ENCODE measurements around the gene LINGO1.
A peak's percentile ranks its signal among the peaks of the same experiment; 100 is the strongest.

The LINGO1 gene

GRCh38 chr15:77607894-77608261 lies 24.8 kb downstream of the LINGO1 start:
- Histone ChIP-seq H3K9me3 (ENCODE audit: control insufficient read depth, insufficient read depth, low read length) (no peaks in the 10 kb centered on the region), H3K27me3 (ENCODE audit: control insufficient read depth, insufficient read depth, low read length) (peaks cover 2% of the 10 kb centered on the region), H3K9ac (ENCODE audit: low read depth, low read length) (no peak overlapping the region), H3K36me3 (ENCODE audit: control insufficient read depth, insufficient read depth, low read length) (no peaks in the 10 kb centered on the region), H3K4me3 (ENCODE audit: low read depth, low read length) (no peak overlapping the region), H3K4me1 (ENCODE audit: control insufficient read depth, insufficient read depth, low read length) (peaks cover 21% of the 10 kb centered on the region)

- Histone ChIP-seq H3K4me3 (ENCODE audit: low read depth, low read length) (no peak overlapping the region), H3K36me3 (ENCODE audit: control insufficient read depth, insufficient read depth, low read length) (no peaks in the 10 kb centered on the region), H3K4me1 (ENCODE audit: control insufficient read depth, insufficient read depth, low read length) (peaks cover 21% of the 10 kb centered on the region), H3K9ac (ENCODE audit: low read depth, low read length) (no peak overlapping the region), H3K9me3 (ENCODE audit: control insufficient read depth, insufficient read depth, low read length) (no peaks in the 10 kb centered on the region), H3K27me3 (ENCODE audit: control insufficient read depth, insufficient read depth, low read length) (peaks cover 2% of the 10 kb centered on the region)
These were observed 25.4 kb downstream of the LINGO1 start for GRCh38 chr15:77607111-77607893.

- peaks cover 2% of the 10 kb centered on the region for H3K27me3 ChIP-seq (ENCODE audit: control insufficient read depth, insufficient read depth, low read length)
- no peak overlapping the region for H3K9ac ChIP-seq (ENCODE audit: low read depth, low read length)
- H3K4me1 ChIP-seq (ENCODE audit: control insufficient read depth, insufficient read depth, low read length), result peaks cover 15% of the 10 kb centered on the region
- no peak overlapping the region for H3K4me3 ChIP-seq (ENCODE audit: low read depth, low read length)
- no peaks in the 10 kb centered on the region for H3K9me3 ChIP-seq (ENCODE audit: control insufficient read depth, insufficient read depth, low read length)
- no peaks in the 10 kb centered on the region for H3K36me3 ChIP-seq (ENCODE audit: control insufficient read depth, insufficient read depth, low read length)
These were observed 26.3 kb downstream of the LINGO1 start for GRCh38 chr15:77606142-77607034.

- Histone ChIP-seq H3K9me3 (ENCODE audit: control insufficient read depth, insufficient read depth, low read length) (no peaks in the 10 kb centered on the region), H3K4me3 (ENCODE audit: low read depth, low read length) (no peak overlapping the region), H3K9ac (ENCODE audit: low read depth, low read length) (no peak overlapping the region), H3K27me3 (ENCODE audit: control insufficient read depth, insufficient read depth, low read length) (peaks cover 2% of the 10 kb centered on the region), H3K4me1 (ENCODE audit: control insufficient read depth, insufficient read depth, low read length) (peaks cover 11% of the 10 kb centered on the region), H3K36me3 (ENCODE audit: control insufficient read depth, insufficient read depth, low read length) (no peaks in the 10 kb centered on the region)
These were observed 27.2 kb downstream of the LINGO1 start for GRCh38 chr15:77605547-77605946.

- Histone ChIP-seq H3K4me1 (ENCODE audit: control insufficient read depth, insufficient read depth, low read length) (peaks cover 13% of the 10 kb centered on the region), H3K36me3 (ENCODE audit: control insufficient read depth, insufficient read depth, low read length) (no peaks in the 10 kb centered on the region), H3K9ac (ENCODE audit: low read depth, low read length) (no peak overlapping the region), H3K9me3 (ENCODE audit: control insufficient read depth, insufficient read depth, low read length) (no peaks in the 10 kb centered on the region), H3K27me3 (ENCODE audit: control insufficient read depth, insufficient read depth, low read length) (peaks cover 2% of the 10 kb centered on the region), H3K4me3 (ENCODE audit: low read depth, low read length) (peak overlapping the region; percentile 19)
These were observed 27.7 kb downstream of the LINGO1 start for GRCh38 chr15:77604973-77605372.

- Histone ChIP-seq H3K27me3 (ENCODE audit: control insufficient read depth, insufficient read depth, low read length) (peaks cover 2% of the 10 kb centered on the region), H3K9ac (ENCODE audit: low read depth, low read length) (no peak overlapping the region), H3K4me3 (ENCODE audit: low read depth, low read length) (peak overlapping the region; percentile 10), H3K36me3 (ENCODE audit: control insufficient read depth, insufficient read depth, low read length) (no peaks in the 10 kb centered on the region), H3K4me1 (ENCODE audit: control insufficient read depth, insufficient read depth, low read length) (peaks cover 14% of the 10 kb centered on the region), H3K9me3 (ENCODE audit: control insufficient read depth, insufficient read depth, low read length) (no peaks in the 10 kb centered on the region)
These were observed 28.9 kb downstream of the LINGO1 start for GRCh38 chr15:77603611-77604336.

- H3K4me1 ChIP-seq (ENCODE audit: control insufficient read depth, insufficient read depth, low read length), result peaks cover 14% of the 10 kb centered on the region
- H3K27me3 ChIP-seq (ENCODE audit: control insufficient read depth, insufficient read depth, low read length), result peaks cover 2% of the 10 kb centered on the region
- no peak overlapping the region for H3K4me3 ChIP-seq (ENCODE audit: low read depth, low read length)
- no peaks in the 10 kb centered on the region for H3K36me3 ChIP-seq (ENCODE audit: control insufficient read depth, insufficient read depth, low read length)
- H3K9ac ChIP-seq (ENCODE audit: low read depth, low read length), result no peak overlapping the region
- H3K9me3 ChIP-seq (ENCODE audit: control insufficient read depth, insufficient read depth, low read length), result no peaks in the 10 kb centered on the region
These were observed 29.9 kb downstream of the LINGO1 start for GRCh38 chr15:77602800-77603199.

GRCh38 chr15:77599899-77600298 lies 32.8 kb downstream of the LINGO1 start:
- Histone ChIP-seq H3K27me3 (ENCODE audit: control insufficient read depth, insufficient read depth, low read length) (no peaks in the 10 kb centered on the region), H3K4me1 (ENCODE audit: control insufficient read depth, insufficient read depth, low read length) (peaks cover 6% of the 10 kb centered on the region), H3K4me3 (ENCODE audit: low read depth, low read length) (no peak overlapping the region), H3K9ac (ENCODE audit: low read depth, low read length) (no peak overlapping the region), H3K36me3 (ENCODE audit: control insufficient read depth, insufficient read depth, low read length) (no peaks in the 10 kb centered on the region), H3K9me3 (ENCODE audit: control insufficient read depth, insufficient read depth, low read length) (no peaks in the 10 kb centered on the region)

- Histone ChIP-seq H3K36me3 (ENCODE audit: control insufficient read depth, insufficient read depth, low read length) (no peaks in the 10 kb centered on the region), H3K9ac (ENCODE audit: low read depth, low read length) (no peak overlapping the region), H3K9me3 (ENCODE audit: control insufficient read depth, insufficient read depth, low read length) (no peaks in the 10 kb centered on the region), H3K4me3 (ENCODE audit: low read depth, low read length) (no peak overlapping the region), H3K4me1 (ENCODE audit: control insufficient read depth, insufficient read depth, low read length) (peaks cover 3% of the 10 kb centered on the region), H3K27me3 (ENCODE audit: control insufficient read depth, insufficient read depth, low read length) (no peaks in the 10 kb centered on the region)
These were observed 33.4 kb downstream of the LINGO1 start for GRCh38 chr15:77599357-77599756.

- H3K4me3 ChIP-seq (ENCODE audit: low read depth, low read length), result no peak overlapping the region
- H3K36me3 ChIP-seq (ENCODE audit: control insufficient read depth, insufficient read depth, low read length), result no peaks in the 10 kb centered on the region
- H3K27me3 ChIP-seq (ENCODE audit: control insufficient read depth, insufficient read depth, low read length), result no peaks in the 10 kb centered on the region
- no peaks in the 10 kb centered on the region for H3K9me3 ChIP-seq (ENCODE audit: control insufficient read depth, insufficient read depth, low read length)
- H3K4me1 ChIP-seq (ENCODE audit: control insufficient read depth, insufficient read depth, low read length), result peaks cover 3% of the 10 kb centered on the region
- H3K9ac ChIP-seq (ENCODE audit: low read depth, low read length), result no peak overlapping the region
These were observed 34.1 kb downstream of the LINGO1 start for GRCh38 chr15:77598644-77599043.

GRCh38 chr15:77597804-77598453 lies 34.8 kb downstream of the LINGO1 start:
- Histone ChIP-seq H3K36me3 (ENCODE audit: control insufficient read depth, insufficient read depth, low read length) (no peaks in the 10 kb centered on the region), H3K4me3 (ENCODE audit: low read depth, low read length) (no peak overlapping the region), H3K9me3 (ENCODE audit: control insufficient read depth, insufficient read depth, low read length) (no peaks in the 10 kb centered on the region), H3K4me1 (ENCODE audit: control insufficient read depth, insufficient read depth, low read length) (peaks cover 3% of the 10 kb centered on the region), H3K27me3 (ENCODE audit: control insufficient read depth, insufficient read depth, low read length) (no peaks in the 10 kb centered on the region), H3K9ac (ENCODE audit: low read depth, low read length) (no peak overlapping the region)

Measured in iPS-15b (cell line).